Measurements from ENCODE around the gene KRT6C.

- TF ChIP-seq POLR2A (IDR thresholded peaks at IDR 0.05), result no peak
- TF ChIP-seq, protein P1, sequence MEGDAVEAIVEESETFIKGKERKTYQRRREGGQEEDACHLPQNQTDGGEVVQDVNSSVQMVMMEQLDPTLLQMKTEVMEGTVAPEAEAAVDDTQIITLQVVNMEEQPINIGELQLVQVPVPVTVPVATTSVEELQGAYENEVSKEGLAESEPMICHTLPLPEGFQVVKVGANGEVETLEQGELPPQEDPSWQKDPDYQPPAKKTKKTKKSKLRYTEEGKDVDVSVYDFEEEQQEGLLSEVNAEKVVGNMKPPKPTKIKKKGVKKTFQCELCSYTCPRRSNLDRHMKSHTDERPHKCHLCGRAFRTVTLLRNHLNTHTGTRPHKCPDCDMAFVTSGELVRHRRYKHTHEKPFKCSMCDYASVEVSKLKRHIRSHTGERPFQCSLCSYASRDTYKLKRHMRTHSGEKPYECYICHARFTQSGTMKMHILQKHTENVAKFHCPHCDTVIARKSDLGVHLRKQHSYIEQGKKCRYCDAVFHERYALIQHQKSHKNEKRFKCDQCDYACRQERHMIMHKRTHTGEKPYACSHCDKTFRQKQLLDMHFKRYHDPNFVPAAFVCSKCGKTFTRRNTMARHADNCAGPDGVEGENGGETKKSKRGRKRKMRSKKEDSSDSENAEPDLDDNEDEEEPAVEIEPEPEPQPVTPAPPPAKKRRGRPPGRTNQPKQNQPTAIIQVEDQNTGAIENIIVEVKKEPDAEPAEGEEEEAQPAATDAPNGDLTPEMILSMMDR (IDR thresholded peaks at IDR 0.05), result no peak
Measured at GRCh38 chr12:52514471-52515318, 41.1 kb upstream of the KRT6C start.

All from esophagus squamous epithelium (tissue), 4 donors.